GM18519 (cell line): ENCODE measurements around the gene BMPR2.
"Not testable (repeated sequence)": the region's sequence is repeated elsewhere in the genome, so short reads cannot be mapped to it uniquely, and the experiment has no call there.

Experiments
- ATAC-seq: cut with Tn5 transposase; IDR thresholded peaks from one replicate; pipeline ENCODE4 v1.9.1; 2021; ENCODE audit warnings: mild to moderate bottlenecking, moderate library complexity; ENCODE audit not compliant: unreplicated experiment, low FRiP score

The BMPR2 gene

DNA sequence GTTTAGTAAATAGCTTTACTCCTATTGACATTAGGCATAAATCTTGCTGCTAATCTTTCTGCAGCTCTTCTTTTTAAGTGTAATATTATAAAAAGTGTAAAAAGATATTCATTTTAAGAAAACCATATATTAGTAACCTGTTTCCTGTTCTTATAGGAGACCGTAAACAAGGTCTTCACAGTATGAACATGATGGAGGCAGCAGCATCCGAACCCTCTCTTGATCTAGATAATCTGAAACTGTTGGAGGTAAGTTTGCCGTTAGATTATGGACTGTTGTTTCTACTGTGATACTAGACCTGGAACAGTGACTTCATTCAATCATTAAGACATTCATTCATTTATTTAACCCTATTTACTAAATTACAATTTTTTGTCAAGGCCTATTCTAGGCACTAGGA is 138.6 kb downstream of the BMPR2 start:
- ATAC-seq: no peak

DNA sequence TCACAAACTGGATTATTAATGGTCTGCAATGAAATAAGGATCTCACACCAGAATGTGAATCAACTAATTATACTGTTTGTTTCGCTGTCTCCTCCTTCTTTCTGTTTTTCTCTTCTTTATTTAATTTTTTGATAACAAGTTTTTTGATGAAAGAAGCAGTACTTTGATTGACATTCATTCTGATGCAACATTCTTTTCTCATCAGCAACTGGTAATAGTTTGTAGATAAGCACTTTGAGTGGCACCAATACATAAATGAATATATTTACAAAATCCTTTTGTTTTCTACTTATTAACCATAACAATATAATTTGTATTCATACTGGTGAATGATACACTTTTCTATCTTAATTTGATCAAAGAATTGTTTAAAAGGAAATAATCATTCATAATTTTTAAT is 143.3 kb downstream of the BMPR2 start:
- no peak for ATAC-seq

DNA sequence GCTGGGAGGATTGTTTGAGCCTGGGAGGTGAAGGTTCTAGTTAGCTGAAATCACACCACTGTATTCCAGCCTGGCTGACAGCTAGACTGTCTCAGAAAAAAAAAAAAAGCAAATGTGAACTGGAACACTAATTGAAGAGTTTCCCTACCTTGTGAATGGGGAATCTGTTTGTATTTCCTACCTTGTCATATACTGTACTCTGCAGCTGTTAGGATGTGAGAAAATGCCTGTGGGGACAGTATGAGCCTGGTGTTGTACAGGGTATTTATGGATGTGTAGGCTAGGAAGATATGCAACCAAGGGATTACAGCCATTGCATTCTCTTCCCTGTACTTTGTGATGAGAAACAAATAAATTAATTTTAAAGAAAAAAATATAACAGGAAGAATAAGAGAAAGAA is 145.3 kb downstream of the BMPR2 start:
- no peak for ATAC-seq

DNA sequence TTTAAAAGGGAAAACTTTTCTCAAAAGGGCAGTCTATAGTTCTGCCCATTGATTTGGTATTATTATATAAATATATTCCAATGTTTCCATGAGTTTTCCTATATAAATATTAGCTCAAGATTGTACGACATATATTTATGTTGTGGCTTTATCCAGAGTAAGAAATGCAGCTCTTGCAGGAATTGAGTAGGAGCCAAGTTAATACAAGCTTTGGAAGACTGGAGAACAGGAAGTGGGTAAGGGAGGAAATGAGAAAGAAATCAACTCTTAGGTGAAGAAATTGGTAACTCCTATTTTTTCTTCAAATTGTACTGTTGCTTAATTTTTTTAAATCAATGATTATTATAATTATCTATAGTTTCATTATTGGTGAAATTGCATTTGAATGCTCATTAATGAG is 153.3 kb downstream of the BMPR2 start:
- no peak for ATAC-seq

DNA sequence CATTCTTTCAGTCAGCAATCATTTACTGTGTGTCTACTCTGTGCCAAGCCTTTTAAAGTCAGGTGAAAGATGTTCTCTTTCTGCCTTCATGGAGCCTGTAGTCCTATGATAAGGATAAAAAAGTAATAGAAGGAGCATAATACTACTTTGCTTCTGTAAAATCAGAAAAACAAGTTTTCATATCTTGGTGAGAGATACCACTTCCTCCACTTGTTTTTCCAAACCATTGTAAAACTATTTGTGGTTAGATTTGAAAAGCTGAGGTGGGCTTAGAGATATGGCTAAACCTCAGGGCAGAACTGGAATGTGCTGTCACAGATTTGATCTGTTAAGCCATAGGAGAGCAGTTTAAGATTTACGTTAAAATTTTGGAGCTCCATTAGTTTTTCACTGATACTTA is 153.9 kb downstream of the BMPR2 start:
- no peak for ATAC-seq

DNA sequence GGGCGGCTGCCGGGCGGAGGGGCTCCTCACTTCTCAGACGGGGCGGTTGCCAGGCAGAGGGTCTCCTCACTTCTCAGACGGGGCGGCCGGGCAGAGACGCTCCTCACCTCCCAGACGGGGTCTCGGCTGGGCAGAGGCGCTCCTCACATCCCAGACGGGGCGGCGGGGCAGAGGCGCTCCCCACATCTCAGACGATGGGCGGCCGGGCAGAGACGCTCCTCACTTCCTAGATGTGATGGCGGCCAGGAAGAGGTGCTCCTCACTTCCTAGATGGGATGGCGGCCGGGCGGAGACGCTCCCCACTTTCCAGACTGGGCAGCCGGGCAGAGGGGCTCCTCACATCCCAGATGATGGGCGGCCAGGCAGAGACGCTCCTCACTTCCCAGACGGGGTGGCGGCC is 159.2 kb downstream of the BMPR2 start:
- not testable (repeated sequence) for ATAC-seq

DNA sequence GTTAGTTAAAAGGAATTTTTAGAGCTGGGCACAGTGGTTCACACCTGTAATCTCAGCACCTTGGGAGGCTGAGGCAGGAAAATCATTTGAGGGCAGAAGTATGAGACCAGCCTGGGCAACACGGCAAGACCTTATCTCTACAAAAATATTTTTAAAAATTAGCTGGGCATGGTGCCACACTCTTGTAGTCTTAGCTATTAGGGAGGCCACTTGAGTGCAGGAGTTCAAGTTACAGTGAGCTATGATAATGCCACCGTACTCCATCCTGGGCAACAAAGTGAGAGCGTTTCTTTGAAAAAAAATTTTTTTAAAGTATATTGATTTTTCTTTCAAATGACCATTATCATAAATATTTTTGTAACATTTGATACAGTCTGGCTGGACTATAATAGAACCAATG is 165.0 kb downstream of the BMPR2 start:
- no peak for ATAC-seq

DNA sequence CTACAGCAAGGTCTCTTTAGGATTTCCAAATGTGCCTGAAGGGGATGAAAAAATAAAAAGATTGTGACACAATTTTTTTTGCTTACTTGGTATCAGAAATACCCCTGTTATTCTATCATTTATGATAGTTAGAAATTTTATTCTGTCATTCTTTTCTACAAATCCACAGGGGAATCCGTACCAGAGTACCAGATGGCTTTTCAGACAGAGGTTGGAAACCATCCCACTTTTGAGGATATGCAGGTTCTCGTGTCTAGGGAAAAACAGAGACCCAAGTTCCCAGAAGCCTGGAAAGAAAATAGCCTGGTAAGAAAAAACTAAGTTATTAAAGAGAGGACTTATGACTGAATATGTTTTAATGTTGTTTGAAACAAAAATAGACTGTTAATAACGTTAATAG is 166.0 kb downstream of the BMPR2 start:
- ATAC-seq: no peak

DNA sequence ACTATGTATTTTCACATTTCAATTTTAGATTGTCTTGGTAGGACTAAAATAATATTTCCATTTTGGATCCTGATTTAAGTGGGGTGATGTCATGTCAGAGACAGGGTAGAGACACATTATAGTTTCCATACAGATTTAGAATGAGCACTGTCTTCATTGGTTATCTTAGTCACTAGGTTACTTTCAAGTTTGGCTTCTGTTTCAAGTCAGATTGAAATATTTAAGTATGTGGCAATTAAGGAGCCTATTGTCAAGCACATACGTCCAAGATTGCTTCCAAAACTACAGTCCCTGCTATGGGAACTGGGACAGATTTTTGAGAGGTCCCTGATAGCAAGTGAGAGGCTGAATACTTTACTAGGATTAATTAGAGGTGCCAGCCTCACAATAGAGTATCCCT is 169.4 kb downstream of the BMPR2 start:
- ATAC-seq: no peak

DNA sequence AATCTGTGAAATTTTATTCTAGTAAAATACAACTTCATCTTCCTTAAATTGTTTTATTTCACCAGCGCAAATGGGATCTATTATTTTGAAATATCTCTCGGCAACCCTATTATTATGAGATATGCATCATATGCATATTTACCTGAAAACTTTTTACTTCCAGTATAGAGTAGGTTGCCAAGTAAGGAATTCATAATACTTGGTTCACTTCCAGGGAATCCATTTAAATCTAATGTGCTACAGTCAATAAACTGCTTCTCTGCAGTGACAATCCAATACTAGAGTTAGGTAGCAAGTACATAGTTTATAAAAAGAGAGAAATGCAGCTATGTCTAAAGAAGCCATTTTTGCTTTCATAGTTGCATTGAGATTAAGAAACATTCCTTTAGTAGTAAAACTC is 169.8 kb downstream of the BMPR2 start:
- no peak for ATAC-seq

DNA sequence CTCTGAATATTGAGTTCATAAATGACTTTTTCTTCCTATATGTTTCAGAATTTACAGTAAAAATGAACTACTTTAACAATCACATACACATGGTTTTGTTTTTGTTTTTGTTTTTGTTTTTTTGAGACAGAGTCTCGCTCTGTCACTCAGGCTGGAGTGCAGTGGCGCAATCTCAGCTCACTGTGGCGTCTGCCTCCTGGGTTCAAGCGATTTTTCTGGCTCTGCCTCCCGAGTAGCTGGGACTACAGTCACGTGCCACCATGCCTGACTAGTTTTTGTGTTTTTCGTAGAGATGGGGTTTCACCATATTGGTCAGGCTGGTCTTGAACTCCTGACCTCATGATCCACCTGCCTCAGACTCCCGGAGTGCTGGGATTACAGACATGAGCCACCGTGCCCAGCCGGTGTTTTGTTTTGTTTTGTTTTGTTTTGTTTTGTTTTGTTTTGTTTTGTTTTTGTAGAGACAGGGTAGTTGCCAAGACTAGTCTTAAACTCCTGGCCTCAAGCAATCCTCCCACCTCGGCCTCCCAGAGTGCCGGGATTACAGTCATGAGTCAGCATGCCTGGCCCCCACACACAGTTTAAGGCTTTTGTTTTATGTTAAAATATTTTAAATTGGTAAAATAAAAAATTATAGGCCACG is 170.5 kb downstream of the BMPR2 start:
- not testable (repeated sequence) for ATAC-seq

DNA sequence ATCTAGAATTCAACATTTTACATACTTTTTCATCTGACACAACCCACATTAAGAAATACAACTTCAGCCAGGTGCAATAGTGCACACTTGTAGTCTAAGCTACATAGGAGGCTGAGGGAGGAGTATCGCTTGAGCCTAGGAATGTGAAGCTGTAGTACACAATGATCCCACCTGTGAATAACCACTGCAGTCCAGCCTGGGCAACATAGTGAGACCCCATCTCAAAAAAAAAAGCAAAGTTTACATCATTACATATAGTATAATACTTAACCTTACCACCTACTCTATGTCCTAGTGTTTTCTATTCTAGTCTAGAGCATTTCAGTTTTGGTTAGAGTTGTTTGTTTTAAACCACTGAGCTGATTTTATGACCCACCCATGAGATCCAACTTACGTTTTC is 172.1 kb downstream of the BMPR2 start:
- no peak for ATAC-seq

DNA sequence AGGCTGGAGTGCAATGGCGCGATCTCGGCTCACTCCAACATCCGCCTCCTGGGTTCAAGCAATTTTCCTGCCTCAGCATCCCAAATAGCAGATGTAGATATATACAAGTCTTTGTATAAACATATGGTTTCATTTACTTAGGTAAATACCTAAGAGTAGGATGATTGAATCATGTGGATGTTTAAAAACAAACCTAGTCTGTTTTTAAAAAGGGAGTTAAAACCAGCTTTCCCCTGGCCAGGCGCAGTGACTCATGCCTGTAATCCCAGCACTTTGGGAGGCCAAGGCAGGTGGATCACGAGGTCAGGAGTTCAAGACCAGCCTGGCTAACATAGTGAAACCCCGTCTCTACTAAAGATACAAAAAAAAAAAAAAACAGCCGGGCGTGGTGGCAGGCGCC is 174.9 kb downstream of the BMPR2 start:
- not testable (repeated sequence) for ATAC-seq

DNA sequence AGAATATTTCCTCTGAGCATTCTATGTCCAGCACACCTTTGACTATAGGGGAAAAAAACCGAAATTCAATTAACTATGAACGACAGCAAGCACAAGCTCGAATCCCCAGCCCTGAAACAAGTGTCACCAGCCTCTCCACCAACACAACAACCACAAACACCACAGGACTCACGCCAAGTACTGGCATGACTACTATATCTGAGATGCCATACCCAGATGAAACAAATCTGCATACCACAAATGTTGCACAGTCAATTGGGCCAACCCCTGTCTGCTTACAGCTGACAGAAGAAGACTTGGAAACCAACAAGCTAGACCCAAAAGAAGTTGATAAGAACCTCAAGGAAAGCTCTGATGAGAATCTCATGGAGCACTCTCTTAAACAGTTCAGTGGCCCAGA is 179.2 kb downstream of the BMPR2 start:
- ATAC-seq: no peak

DNA sequence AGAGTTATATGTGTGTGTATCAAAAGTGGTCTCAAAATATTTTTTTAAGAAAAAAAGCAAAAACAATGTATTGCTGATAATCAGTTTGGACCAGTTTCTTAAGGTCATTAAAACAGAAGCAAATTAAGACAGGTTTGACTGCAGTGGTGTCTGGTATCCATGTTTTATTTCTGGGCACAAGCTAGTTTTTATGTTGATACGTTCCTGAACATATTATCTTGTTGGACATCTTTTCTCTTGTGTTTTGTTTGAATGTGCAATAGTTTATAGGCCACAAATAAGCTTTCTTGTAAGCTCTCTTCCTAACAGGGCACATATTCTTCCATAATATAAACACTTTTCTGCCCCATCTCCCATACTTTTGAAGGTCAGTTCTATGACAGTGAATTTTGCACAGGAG is 184.1 kb downstream of the BMPR2 start:
- no peak for ATAC-seq

DNA sequence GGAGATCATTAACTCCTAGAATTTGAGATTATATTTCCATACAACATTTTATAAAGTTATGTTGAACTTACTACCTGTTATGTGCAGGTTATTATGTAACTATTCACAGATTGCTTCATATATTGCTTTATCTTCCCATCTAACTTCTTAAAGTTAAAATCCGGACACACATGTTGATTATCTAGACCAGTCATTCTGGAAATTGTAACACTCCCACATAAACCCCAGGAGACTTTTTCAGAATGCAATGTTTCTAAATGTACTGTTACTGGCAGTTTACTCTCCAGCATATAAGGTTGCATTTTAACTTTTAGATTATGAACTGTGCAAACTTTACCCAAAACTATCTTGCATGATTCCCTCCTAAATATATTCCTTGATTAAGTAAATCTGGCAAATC is 188.1 kb downstream of the BMPR2 start:
- ATAC-seq: no peak

DNA sequence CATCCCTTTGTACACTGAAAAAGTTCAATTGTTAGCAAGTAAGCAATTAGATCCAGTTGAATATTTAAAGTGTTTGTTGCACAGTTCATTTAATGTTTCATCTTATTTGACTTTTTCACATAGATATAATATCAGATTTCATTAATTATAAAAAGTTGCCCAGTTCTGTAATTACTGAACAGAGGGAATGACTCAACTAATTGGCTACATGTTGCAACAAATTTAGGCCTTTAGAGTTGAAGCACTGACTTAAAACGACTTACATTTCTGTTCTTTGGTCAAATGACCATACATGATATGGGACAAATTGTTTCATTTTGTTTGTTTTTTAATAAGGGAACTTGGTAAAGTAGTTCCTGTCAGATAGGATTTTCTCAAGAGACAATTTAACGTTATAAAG is 190.2 kb downstream of the BMPR2 start:
- no peak for ATAC-seq

DNA sequence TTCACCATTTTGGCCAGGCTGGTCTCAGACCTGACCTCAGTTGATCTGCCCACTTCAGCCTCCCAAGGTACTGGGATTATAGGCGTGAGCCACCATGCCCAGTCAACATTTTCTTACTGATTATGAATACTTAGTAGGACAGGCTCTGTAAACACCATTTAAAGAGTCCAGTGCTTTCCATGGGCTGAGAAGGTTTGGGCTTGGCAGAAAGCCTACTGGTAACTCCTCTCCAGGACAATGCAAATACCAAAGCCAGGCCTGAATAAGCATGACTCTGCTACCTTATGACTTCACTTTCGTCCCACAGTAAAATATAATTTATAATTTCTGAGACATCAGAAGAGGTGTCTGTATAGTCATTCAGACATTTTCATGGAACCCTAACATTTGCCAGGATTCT is 198.4 kb downstream of the BMPR2 start:
- ATAC-seq: no peak

DNA sequence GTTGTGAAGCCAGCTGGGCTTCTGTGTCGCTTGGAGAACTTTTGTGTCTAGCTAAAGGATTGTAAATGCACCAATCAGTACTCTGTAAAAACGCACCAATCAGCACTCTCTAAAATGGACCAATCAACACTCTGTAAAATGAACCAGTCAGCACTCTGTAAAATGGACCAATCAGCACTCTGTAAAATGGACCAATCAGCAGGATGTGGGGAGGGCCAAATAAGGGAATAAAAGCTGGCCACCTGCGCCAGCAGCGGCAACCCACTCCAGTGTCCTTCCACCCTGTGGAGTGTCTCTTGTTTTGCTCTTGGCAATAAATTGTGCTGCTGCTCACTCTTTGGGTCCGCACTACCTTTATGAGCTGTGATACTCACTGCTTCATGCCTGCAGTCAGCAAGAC is 199.1 kb downstream of the BMPR2 start:
- not testable (repeated sequence) for ATAC-seq

DNA sequence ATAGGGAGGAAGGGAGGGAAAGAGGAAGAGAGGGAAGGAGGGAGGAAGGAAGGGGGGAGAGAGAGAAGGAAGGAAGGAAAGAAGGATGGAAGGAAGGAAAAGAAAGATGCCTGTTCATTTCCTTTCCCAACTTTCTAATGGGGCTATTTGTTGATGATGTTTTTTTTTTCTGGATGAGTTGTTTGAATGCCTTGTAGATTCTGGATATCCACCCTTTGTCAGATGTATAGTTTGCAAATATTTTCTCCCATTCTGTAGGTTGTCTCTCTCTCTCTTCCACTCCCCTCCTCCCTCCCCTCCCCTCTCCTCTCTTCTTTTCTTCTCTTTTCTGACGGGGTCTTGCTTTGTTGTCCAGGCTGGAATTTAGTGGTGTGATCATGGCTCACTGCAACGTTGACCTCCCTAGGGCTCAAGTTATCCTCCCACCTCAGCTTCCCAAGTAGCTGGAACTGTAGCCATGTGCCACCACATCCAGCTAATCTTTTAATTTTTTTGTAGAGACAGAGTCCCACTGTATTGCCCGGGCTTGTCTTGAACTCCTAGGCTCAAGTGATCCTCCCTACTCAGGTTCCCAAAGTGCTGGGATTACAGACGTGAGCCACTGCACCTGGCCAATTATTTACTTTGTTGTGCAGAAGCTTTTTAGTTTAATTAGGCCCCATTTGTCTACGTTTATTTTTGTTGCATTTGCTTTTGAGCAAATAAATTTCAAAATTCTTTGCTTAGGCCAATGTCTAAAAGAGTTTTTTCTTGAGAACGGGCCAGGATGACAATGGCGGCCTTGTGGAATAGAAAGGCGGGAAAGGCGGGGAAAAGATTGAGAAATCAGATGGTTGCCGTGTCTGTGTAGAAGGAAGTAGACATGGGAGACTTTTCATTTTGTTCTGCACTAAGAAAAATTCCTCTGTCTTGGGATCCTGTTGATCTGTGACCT is 201.4 kb downstream of the BMPR2 start:
- ATAC-seq: no peak

DNA sequence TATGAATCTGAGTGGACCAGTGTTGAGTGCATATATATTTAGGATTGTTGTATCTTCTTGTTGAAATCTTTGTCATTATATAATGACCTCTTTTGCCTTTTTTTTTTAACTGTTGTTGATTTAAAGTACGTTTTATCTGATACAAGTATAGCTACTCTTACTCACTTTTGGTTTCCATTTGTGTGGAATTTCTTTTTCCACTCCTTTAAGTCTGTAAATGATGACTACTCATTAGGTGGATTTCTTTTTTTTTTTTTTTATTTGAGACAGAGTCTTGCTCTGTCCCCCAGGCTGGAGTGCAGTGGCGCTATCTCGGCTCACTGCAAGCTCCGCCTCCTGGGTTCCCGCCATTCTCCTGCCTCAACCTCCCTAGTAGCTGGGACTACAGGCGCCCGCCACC is 206.7 kb downstream of the BMPR2 start:
- ATAC-seq: not testable (repeated sequence)

DNA sequence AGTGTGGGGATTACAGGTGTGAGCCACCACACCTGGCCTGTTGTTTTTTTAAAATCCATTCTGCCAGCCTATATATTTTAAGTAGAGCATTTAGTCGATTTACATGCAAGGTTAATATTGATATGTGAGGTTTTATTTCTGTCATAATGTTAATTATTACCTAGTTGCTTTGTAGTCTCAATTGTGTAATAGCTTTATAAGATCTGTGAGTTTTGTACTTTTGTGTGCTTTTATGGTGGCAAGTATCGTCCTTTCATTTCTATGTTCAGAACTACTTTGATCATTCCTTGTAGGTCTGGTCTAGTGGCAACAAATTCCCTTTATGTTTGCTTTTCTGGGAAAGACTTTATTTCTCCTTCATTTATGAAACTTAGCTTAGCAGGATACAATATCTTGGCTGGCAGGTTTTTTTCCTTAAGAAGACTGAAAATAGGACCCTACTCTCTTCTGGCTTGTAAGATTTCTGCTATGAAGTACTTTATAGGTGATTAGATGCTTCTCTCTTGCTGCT is 207.6 kb downstream of the BMPR2 start:
- no peak for ATAC-seq
